HepG2 (cell line): ENCODE results near the gene HMG20B. TPM values are rescaled to one million over a fixed set of nuclear protein-coding genes. Genes with fewer than 3 reads are reported as not detected.

Source experiments
- CREB1 ChIP-seq, 2 experiments: fragments of 450-650 bp in 1 of 2; IDR thresholded peaks; 2 replicates each; pipeline ENCODE4 v1.6.1; 2016 to 2017; ENCODE audit warnings: control low read depth in 1 of 2, mild to moderate bottlenecking in 1 of 2, missing compliant biosample characterization in 1 of 2, missing genetic modification characterization in 1 of 2
- DZIP1 ChIP-seq: sonication (generic); formaldehyde crosslinking; IDR thresholded peaks from 2 replicates; pipeline ENCODE4 v1.5.0; 2020; ENCODE audit warnings: mild to moderate bottlenecking, missing genetic modification reagents
- HNF1B ChIP-seq: sonication (generic); formaldehyde crosslinking; IDR thresholded peaks from 2 replicates; pipeline ENCODE4 v1.5.1; 2020; ENCODE audit warnings: mild to moderate bottlenecking, moderate library complexity, missing genetic modification reagents
- MIXL1 ChIP-seq: IDR thresholded peaks from 2 replicates; pipeline ENCODE4 v1.6.1; 2016
- MXD1 ChIP-seq: sonication (generic); formaldehyde crosslinking; IDR thresholded peaks from 2 replicates; pipeline ENCODE4 v1.4.0; 2020; ENCODE audit warnings: mild to moderate bottlenecking, missing genetic modification reagents
- MYPOP ChIP-seq: sonication (generic); formaldehyde crosslinking; IDR thresholded peaks from 2 replicates; pipeline ENCODE4 v1.8.1; 2023; ENCODE audit warnings: mild to moderate bottlenecking, moderate library complexity, missing genetic modification reagents
- PTBP1 ChIP-seq: fragments of 200-400 bp; formaldehyde crosslinking; IDR thresholded peaks from 2 replicates; pipeline ENCODE4 v1.6.1; 2018; ENCODE audit warnings: low read length, low read depth; ENCODE audit not compliant: poor library complexity, severe bottlenecking
- SIN3A ChIP-seq: IDR thresholded peaks from 2 replicates; pipeline ENCODE4 v1.6.1; 2011; ENCODE audit warnings: low read depth, mild to moderate bottlenecking, control low read depth, low read length, borderline replicate concordance
- TSC22D2 ChIP-seq: sonication (generic); formaldehyde crosslinking; IDR thresholded peaks from 2 replicates; pipeline ENCODE4 v1.5.1; 2020; ENCODE audit warnings: missing genetic modification reagents, mild to moderate bottlenecking, borderline replicate concordance
- ZBTB21 ChIP-seq: sonication (generic); formaldehyde crosslinking; IDR thresholded peaks from 2 replicates; pipeline ENCODE4 v1.4.0; 2020; ENCODE audit warnings: missing genetic modification reagents
- ZBTB37 ChIP-seq: sonication (generic); formaldehyde crosslinking; IDR thresholded peaks from 2 replicates; pipeline ENCODE4 v1.4.0; 2020; ENCODE audit warnings: mild to moderate bottlenecking, missing genetic modification reagents
- ZMYM4 ChIP-seq: sonication (generic); formaldehyde crosslinking; IDR thresholded peaks from 2 replicates; pipeline ENCODE4 v1.8.1; 2023; ENCODE audit warnings: mild to moderate bottlenecking, missing genetic modification reagents
- ZNF235 ChIP-seq: sonication (generic); formaldehyde crosslinking; IDR thresholded peaks from 2 replicates; pipeline ENCODE4 v1.8.1; 2023; ENCODE audit warnings: mild to moderate bottlenecking, missing genetic modification reagents, borderline replicate concordance
- ZNF296 ChIP-seq: sonication (generic); formaldehyde crosslinking; conservative IDR thresholded peaks from 2 replicates; pipeline ENCODE4 v1.5.0; 2020; ENCODE audit warnings: mild to moderate bottlenecking, missing genetic modification reagents
- ZNF329 ChIP-seq: sonication (generic); formaldehyde crosslinking; IDR thresholded peaks from 2 replicates; pipeline ENCODE4 v1.9.0; 2021; ENCODE audit warnings: low read depth, mild to moderate bottlenecking, missing genetic modification reagents
- ZNF337 ChIP-seq: sonication (generic); formaldehyde crosslinking; IDR thresholded peaks from 2 replicates; pipeline ENCODE4 v1.5.1; 2020; ENCODE audit warnings: missing genetic modification reagents, low read depth, mild to moderate bottlenecking, borderline replicate concordance
- ZNF33A ChIP-seq: sonication (generic); formaldehyde crosslinking; IDR thresholded peaks from 2 replicates; pipeline ENCODE4 v1.5.1; 2020; ENCODE audit warnings: missing genetic modification reagents, mild to moderate bottlenecking, moderate library complexity, borderline replicate concordance
- ZNF446 ChIP-seq: sonication (generic); formaldehyde crosslinking; IDR thresholded peaks from 2 replicates; pipeline ENCODE4 v1.5.0; 2020; ENCODE audit warnings: mild to moderate bottlenecking, missing genetic modification reagents
- ZNF747 ChIP-seq: sonication (generic); formaldehyde crosslinking; IDR thresholded peaks from 2 replicates; pipeline ENCODE4 v1.8.1; 2023; ENCODE audit warnings: missing genetic modification reagents, mild to moderate bottlenecking, borderline replicate concordance
- ZNF749 ChIP-seq: sonication (generic); formaldehyde crosslinking; IDR thresholded peaks from 2 replicates; pipeline ENCODE4 v1.8.0; 2022; ENCODE audit warnings: mild to moderate bottlenecking, missing genetic modification reagents, moderate library complexity, borderline replicate concordance
- ZNF768 ChIP-seq: sonication (generic); formaldehyde crosslinking; IDR thresholded peaks from 2 replicates; pipeline ENCODE4 v1.4.0; 2020; ENCODE audit warnings: missing genetic modification reagents
- polyA plus RNA-seq, 8 experiments: library from polyadenylated mRNA; depleted of rRNA in 3 of 8; stranded (reverse) in 7 of 8; unstranded in 1 of 8; fragments of >200 nt; fragmentation: Illumina TruSeq in 4 of 8; extraction: Trizol in 4 of 8; gene quantifications; 2 replicates each; pipeline versions ENCODE4 v1.2.1 to v1.2.3, GENCODE V29; 2011 to 2016; ENCODE audit warnings: low read depth in 4 of 8, missing spikeins in 1 of 8, mixed read lengths in 1 of 8; ENCODE audit not compliant: insufficient read depth in 1 of 8
- total RNA-seq, 5 experiments: library from RNA; depleted of rRNA; stranded (reverse); fragments of >200 nt; fragmentation: Illumina TruSeq; extraction: Trizol; gene quantifications; 2 replicates each; pipeline ENCODE4 v1.2.3, GENCODE V29; 2016; ENCODE audit warnings: low read depth in 1 of 5

HMG20B gene
- total and polyA plus RNA-seq, 2 of the 13 experiments (the other 11 are each of a cell fraction or from before 2014, with no cell fraction given), result 23.9 to 29.2 TPM

GRCh38 chr19:3626473-3627350 lies 54.0 kb downstream of the HMG20B start, which contains the start of gene CACTIN (continued):
- TF ChIP-seq ZNF235 (CRISPR knock-in tag) (no peak), MYPOP (CRISPR knock-in tag) (peak; percentile 57), HNF1B (peak; percentile 96), ZNF749 (CRISPR knock-in tag) (no peak), ZBTB37 (CRISPR knock-in tag) (no peak), ZNF768 (CRISPR knock-in tag) (peak; percentile 78), SIN3A (no peak), MXD1 (CRISPR knock-in tag) (peak; percentile 90), ZNF337 (no peak), ZNF747 (peak; percentile 95), MIXL1 (0 out of 2 replicates have a peak, but pooled peaks have one; percentile 29), TSC22D2 (CRISPR knock-in tag) (peak; percentile 89; the same call in 1 of the 2 replicates), ZBTB21 (CRISPR knock-in tag) (no peak), ZNF329 (CRISPR knock-in tag) (no peak), ZNF296 (no peak), ZNF446 (CRISPR knock-in tag) (0 out of 2 replicates have a peak, but pooled peaks have one; percentile 68), ZMYM4 (peak; percentile 68), CREB1 (IDR thresholded peaks at IDR 0.05) (no peak), CREB1 (CRISPR knock-in tag; IDR thresholded peaks at IDR 0.05) (peak; percentile 88), DZIP1 (CRISPR knock-in tag) (no peak), PTBP1 (no peak), ZNF33A (no peak)
